Measurements from ENCODE around the gene NR5A2.

Gene NR5A2

GRCh38 chr1:200040481-200041138 is 13.1 kb downstream of the NR5A2 start:
- no peak for DNase-seq (ENCODE audit: extremely low spot score)
- TF ChIP-seq CTBP1 (IDR thresholded peaks at IDR 0.05; ENCODE audit: borderline replicate concordance): no peak
- TF ChIP-seq LEF1 (IDR thresholded peaks at IDR 0.05; ENCODE audit: borderline replicate concordance): no peak
- no peak for TF ChIP-seq FOXM1 (IDR thresholded peaks at IDR 0.05; ENCODE audit: borderline replicate concordance)
- TF ChIP-seq FOXA1 (IDR thresholded peaks at IDR 0.05): no peak
- no peak for TF ChIP-seq ZNF384 (IDR thresholded peaks at IDR 0.05)
- no peak for TF ChIP-seq SUZ12 (IDR thresholded peaks at IDR 0.05)
- TF ChIP-seq HDGF (IDR thresholded peaks at IDR 0.05; ENCODE audit: borderline replicate concordance): no peak
- CTCF ChIA-PET: no interaction called here
- POLR2A ChIA-PET: no interaction called here

DNA sequence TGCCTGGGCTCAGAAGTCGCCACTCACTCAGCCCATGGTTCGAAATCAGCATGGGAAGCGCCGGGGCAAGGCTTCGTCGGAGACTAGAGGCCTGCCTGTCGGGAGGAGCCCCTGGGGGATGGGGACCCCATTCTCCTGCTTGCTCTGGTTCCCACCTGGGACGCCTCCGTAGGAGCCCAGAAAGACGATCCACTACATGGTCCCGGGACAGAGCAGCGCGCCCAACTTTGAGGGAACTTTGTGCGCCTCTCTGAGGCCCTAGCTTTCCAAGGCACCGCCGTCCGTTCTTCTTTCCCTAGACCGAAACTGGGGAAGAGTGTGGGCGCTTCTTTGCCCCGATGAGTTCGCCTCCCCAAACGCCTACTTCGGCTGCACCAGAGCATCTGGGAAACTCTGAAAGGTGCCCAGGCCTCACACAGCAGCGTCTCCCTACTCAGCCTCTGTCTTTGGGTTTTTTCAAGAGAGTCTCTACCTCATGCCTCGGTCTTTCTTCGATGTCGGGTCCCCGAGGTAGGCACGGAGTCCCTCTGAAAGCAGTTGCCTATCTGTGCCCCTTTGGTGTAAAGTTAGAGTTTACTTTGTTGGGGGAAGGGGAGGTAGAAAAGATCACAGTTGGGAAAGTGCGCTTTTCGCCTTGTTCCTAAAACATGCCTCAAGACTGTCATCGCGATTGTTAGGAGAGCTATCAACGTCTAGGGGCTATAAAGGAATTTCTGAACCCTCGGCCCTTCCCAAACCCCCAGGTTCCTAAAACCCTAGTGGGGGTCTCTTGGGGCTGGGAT is 14.0 kb downstream of the NR5A2 start:
- DNase-seq (ENCODE audit: extremely low spot score): no peak
- ChIA-PET CTCF (no interaction called here), POLR2A (no interaction called here)

DNA sequence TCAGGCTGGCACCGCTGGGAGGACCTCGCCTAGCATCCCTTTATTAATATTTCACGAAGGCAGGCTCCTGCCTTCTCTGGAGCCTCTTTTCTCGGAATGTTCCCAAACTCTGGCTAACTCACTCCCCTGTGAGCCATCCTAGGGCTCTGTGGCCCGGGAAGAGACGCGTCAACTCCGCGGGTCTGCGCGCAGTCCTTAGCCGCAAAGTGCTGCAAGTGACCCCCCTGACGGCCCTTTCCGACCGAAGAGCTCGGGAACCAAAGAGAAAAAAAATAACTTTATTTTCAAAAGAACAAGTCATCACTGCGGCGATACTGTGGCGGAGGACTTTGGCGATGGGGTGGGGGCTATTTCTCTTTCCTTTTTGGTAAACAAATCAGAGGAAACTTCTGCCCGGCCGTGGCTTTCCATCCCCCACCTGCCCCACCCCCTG is 14.6 kb downstream of the NR5A2 start:
- ChIA-PET POLR2A (no interaction called here), CTCF (no interaction called here)
- TF ChIP-seq SUZ12 (IDR thresholded peaks at IDR 0.05) (no peak), CTBP1 (IDR thresholded peaks at IDR 0.05; ENCODE audit: borderline replicate concordance) (no peak), FOXK2 (IDR thresholded peaks at IDR 0.05) (no peak), FOXA1 (IDR thresholded peaks at IDR 0.05) (no peak), HDGF (IDR thresholded peaks at IDR 0.05; ENCODE audit: borderline replicate concordance) (no peak), LEF1 (IDR thresholded peaks at IDR 0.05; ENCODE audit: borderline replicate concordance) (no peak), FOXM1 (IDR thresholded peaks at IDR 0.05; ENCODE audit: borderline replicate concordance) (no peak), ZNF384 (IDR thresholded peaks at IDR 0.05) (no peak), SP1 (IDR thresholded peaks at IDR 0.05) (no peak), BHLHE40 (IDR thresholded peaks at IDR 0.05; ENCODE audit: borderline replicate concordance) (no peak), ARNT (IDR thresholded peaks at IDR 0.05) (no peak), NFRKB (IDR thresholded peaks at IDR 0.05) (no peak)
- TF ChIP-seq, protein P1, sequence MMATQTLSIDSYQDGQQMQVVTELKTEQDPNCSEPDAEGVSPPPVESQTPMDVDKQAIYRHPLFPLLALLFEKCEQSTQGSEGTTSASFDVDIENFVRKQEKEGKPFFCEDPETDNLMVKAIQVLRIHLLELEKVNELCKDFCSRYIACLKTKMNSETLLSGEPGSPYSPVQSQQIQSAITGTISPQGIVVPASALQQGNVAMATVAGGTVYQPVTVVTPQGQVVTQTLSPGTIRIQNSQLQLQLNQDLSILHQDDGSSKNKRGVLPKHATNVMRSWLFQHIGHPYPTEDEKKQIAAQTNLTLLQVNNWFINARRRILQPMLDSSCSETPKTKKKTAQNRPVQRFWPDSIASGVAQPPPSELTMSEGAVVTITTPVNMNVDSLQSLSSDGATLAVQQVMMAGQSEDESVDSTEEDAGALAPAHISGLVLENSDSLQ (IDR thresholded peaks at IDR 0.05): no peak
- no peak for DNase-seq (ENCODE audit: extremely low spot score)

More for the DNA sequence above, 14.0 kb downstream of the NR5A2 start:
- TF ChIP-seq FOXM1 (IDR thresholded peaks at IDR 0.05; ENCODE audit: borderline replicate concordance): no peak
- TF ChIP-seq HDGF (IDR thresholded peaks at IDR 0.05; ENCODE audit: borderline replicate concordance): no peak
- no peak for TF ChIP-seq ARNT (IDR thresholded peaks at IDR 0.05)
- TF ChIP-seq, protein P1 (IDR thresholded peaks at IDR 0.05): no peak
- TF ChIP-seq ELF4 (IDR thresholded peaks at IDR 0.05): no peak
- TF ChIP-seq LEF1 (IDR thresholded peaks at IDR 0.05; ENCODE audit: borderline replicate concordance): no peak
- TF ChIP-seq FOXK2 (IDR thresholded peaks at IDR 0.05): no peak
- no peak for TF ChIP-seq SP1 (IDR thresholded peaks at IDR 0.05)
- no peak for TF ChIP-seq L3MBTL2 (conservative IDR thresholded peaks at IDR 0.05)
- no peak for TF ChIP-seq BHLHE40 (IDR thresholded peaks at IDR 0.05; ENCODE audit: borderline replicate concordance)
- no peak for TF ChIP-seq FOXA1 (IDR thresholded peaks at IDR 0.05)
- no peak for TF ChIP-seq CTBP1 (IDR thresholded peaks at IDR 0.05; ENCODE audit: borderline replicate concordance)
- TF ChIP-seq ZNF384 (IDR thresholded peaks at IDR 0.05): no peak
- TF ChIP-seq TARDBP (IDR thresholded peaks at IDR 0.05): no peak

GRCh38 chr1:200042552-200043335 is 15.2 kb downstream of the NR5A2 start:
- ChIA-PET CTCF (no interaction called here), POLR2A (no interaction called here)
- no peak for DNase-seq (ENCODE audit: extremely low spot score)
- TF ChIP-seq FOXK2 (IDR thresholded peaks at IDR 0.05) (no peak), L3MBTL2 (conservative IDR thresholded peaks at IDR 0.05) (peak; percentile 75)

GRCh38 chr1:200043336-200043668 is 15.8 kb downstream of the NR5A2 start:
- CTCF ChIA-PET: no interaction called here
- DNase-seq (ENCODE audit: extremely low spot score): no peak
- no peak for TF ChIP-seq FOXA1 (IDR thresholded peaks at IDR 0.05)
- TF ChIP-seq, protein P1 (IDR thresholded peaks at IDR 0.05): peak; percentile 21; the same call in 1 of the 2 replicates
- TF ChIP-seq SUZ12 (IDR thresholded peaks at IDR 0.05): no peak
- POLR2A ChIA-PET: no interaction called here

DNA sequence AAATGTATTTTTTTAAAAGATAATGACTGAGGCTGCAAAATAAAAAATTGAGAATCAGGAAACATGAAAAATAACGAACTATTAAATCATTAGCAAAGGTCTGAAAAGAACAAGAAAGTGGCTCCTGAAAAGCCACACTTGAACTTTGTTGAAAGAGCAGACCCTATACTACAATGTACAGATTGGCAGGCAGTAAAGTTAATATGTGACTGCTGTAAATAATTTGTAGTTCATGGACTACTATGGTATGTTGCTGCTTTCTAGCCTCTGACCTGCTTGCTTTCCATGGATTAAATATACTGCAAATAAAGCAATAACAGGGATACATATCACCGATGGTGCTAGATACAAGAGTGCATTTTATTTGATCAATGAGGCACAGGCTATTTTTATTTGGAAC is 18.6 kb downstream of the NR5A2 start:
- CTCF ChIA-PET: no interaction called here
- POLR2A ChIA-PET: no interaction called here
- no peak for TF ChIP-seq FOXM1 (IDR thresholded peaks at IDR 0.05; ENCODE audit: borderline replicate concordance)
- TF ChIP-seq TARDBP (IDR thresholded peaks at IDR 0.05): no peak
- TF ChIP-seq, protein P1 (IDR thresholded peaks at IDR 0.05): no peak
- no peak for TF ChIP-seq HDGF (IDR thresholded peaks at IDR 0.05; ENCODE audit: borderline replicate concordance)
- no peak for TF ChIP-seq NFRKB (IDR thresholded peaks at IDR 0.05)
- no peak for TF ChIP-seq FOXA1 (IDR thresholded peaks at IDR 0.05)
- no peak for TF ChIP-seq ZNF384 (IDR thresholded peaks at IDR 0.05)
- TF ChIP-seq ELF4 (IDR thresholded peaks at IDR 0.05): no peak
- no peak for TF ChIP-seq BHLHE40 (IDR thresholded peaks at IDR 0.05; ENCODE audit: borderline replicate concordance)
- no peak for TF ChIP-seq CTBP1 (IDR thresholded peaks at IDR 0.05; ENCODE audit: borderline replicate concordance)
- no peak for TF ChIP-seq FOXK2 (IDR thresholded peaks at IDR 0.05)
- no peak for TF ChIP-seq LEF1 (IDR thresholded peaks at IDR 0.05; ENCODE audit: borderline replicate concordance)
- no peak for DNase-seq (ENCODE audit: extremely low spot score)

Measured in HEK293T (cell line).